NOMO-1 treated with dmso at 0.1 percent for 144 hours (cell line): Measurements from ENCODE around the gene SNX1.
A peak's percentile ranks its signal among the peaks of the same experiment; 100 is the strongest.
"Not testable (repeated sequence)": the region's sequence is repeated elsewhere in the genome, so short reads cannot be mapped to it uniquely, and the experiment has no call there.

Experiments
- DNase-seq: peaks from one replicate; lab custom pipeline; 2025; ENCODE audit not compliant: unreplicated experiment; lab: John Stamatoyannopoulos, UW

Gene SNX1

GRCh38 chr15:64095795-64096667, at the start of gene SNX1:
Gene SNX1, plus strand, starts transcription at chr15:64095982. Its CDS starts 32 bp downstream, at chr15:64096014.
- peak; percentile 96 for DNase-seq

- peak; percentile 11 for DNase-seq
These were observed 49.2 kb upstream of the SNX1 start, which contains the start of gene DAPK2 for GRCh38 chr15:64046421-64047153. Gene DAPK2, minus strand, starts transcription at chr15:64046485. Its CDS starts 6,224 bp downstream, at chr15:64040261.

GRCh38 chr15:64048781-64049460, 46.9 kb upstream of the SNX1 start:
- peak; percentile 89 for DNase-seq

- DNase-seq: no peak
These were observed 45.3 kb upstream of the SNX1 start for GRCh38 chr15:64050281-64051092.

GRCh38 chr15:64051093-64051402, 44.7 kb upstream of the SNX1 start:
- DNase-seq: no peak

- no peak for DNase-seq
These were observed 44.1 kb upstream of the SNX1 start for GRCh38 chr15:64051407-64052259.

- DNase-seq: no peak
These were observed 42.8 kb upstream of the SNX1 start for GRCh38 chr15:64052925-64053491.

GRCh38 chr15:64053674-64054073, 42.1 kb upstream of the SNX1 start:
- not testable (repeated sequence) for DNase-seq

- no peak for DNase-seq
These were observed 37.5 kb upstream of the SNX1 start for GRCh38 chr15:64058279-64058678.

- DNase-seq: not testable (repeated sequence)
These were observed 36.7 kb upstream of the SNX1 start for GRCh38 chr15:64059104-64059503.

GRCh38 chr15:64060716-64061115, 35.1 kb upstream of the SNX1 start:
- no peak for DNase-seq

- no peak for DNase-seq
These were observed 29.3 kb upstream of the SNX1 start for GRCh38 chr15:64066451-64066850.

- peak; percentile 28 for DNase-seq
These were observed 28.2 kb upstream of the SNX1 start for GRCh38 chr15:64067564-64068030.

GRCh38 chr15:64068133-64068532, 27.6 kb upstream of the SNX1 start:
- no peak for DNase-seq

- DNase-seq: no peak
These were observed 25.7 kb upstream of the SNX1 start for GRCh38 chr15:64070106-64070505.

- DNase-seq: no peak
These were observed 24.6 kb upstream of the SNX1 start for GRCh38 chr15:64070965-64071851.

GRCh38 chr15:64071931-64072765, 23.6 kb upstream of the SNX1 start:
- DNase-seq: no peak
